Body of pancreas (tissue), 4 donors: ENCODE data around the gene MAGEB1. TPM values are rescaled to one million over a fixed set of nuclear protein-coding genes. Genes with fewer than 3 reads are reported as not detected.

Experiments used
- ATAC-seq: fragments of 150-250 bp; one replicate; pipeline ENCODE4 v1.9.1; 2016
- DNase-seq, 4 donors: peaks; one replicate each; pipeline ENCODE4 v3.0.0-alpha.2; 2019
- H3K27ac ChIP-seq, 4 donors: fragments of 200-600 bp; sonication (generic); 1 replicate in 3 of 4; 2 replicates in 1 of 4; pipeline versions ENCODE4 v1.5.1 to v1.6.1; 2016 to 2019; ENCODE audit warnings: mild to moderate bottlenecking in 1 of 4, mixed read lengths in 1 of 4, moderate library complexity in 1 of 4
- H3K27me3 ChIP-seq, 2 donors: fragments of 200-600 bp; sonication (generic); one replicate each; pipeline ENCODE4 v1.6.0; 2016; ENCODE audit warnings: mild to moderate bottlenecking in 1 of 2
- H3K36me3 ChIP-seq, 2 donors: fragments of 200-600 bp; sonication (generic); replicated peaks in 1 of 2; 2 replicates each; pipeline ENCODE4 v1.5.1; 2016; ENCODE audit warnings: low read depth in 2 of 2; ENCODE audit not compliant: insufficient read depth in 1 of 2
- H3K4me1 ChIP-seq: fragments of 200-600 bp; sonication (generic); one replicate; pipeline ENCODE4 v1.6.0; 2016
- H3K4me3 ChIP-seq, 2 donors: fragments of 200-600 bp; sonication (generic); 1 replicate in 1 of 2; 2 replicates in 1 of 2; pipeline ENCODE4 v1.5.1; 2016 to 2019
- H3K9me3 ChIP-seq, 3 donors: fragments of 200-600 bp; sonication (generic); 1 replicate in 2 of 3; 2 replicates in 1 of 3; pipeline ENCODE4 v1.5.1; 2016
- CTCF ChIP-seq, 7 experiments: fragments of 450-650 bp in 4 of 7; fragments of 200-600 bp in 3 of 7; sonication (generic) in 3 of 7; IDR thresholded peaks; one replicate each; pipeline ENCODE4 v1.5.1; 2016 to 2019; ENCODE audit warnings: antibody characterized with exemption in 7 of 7
- POLR2A ChIP-seq, 3 donors: fragments of 450-650 bp; IDR thresholded peaks; one replicate each; pipeline ENCODE4 v1.6.1; 2016; ENCODE audit warnings: antibody characterized with exemption in 3 of 3, mild to moderate bottlenecking in 2 of 3
- WGBS, 2 donors: methylation state at CpG; one replicate each; pipeline ENCODE4 v1.1.5; 2017; 5-methylcytosine and 5-hydroxymethylcytosine counted together
- intact Hi-C: fragments of 100-400 bp; cut with DNase I; formaldehyde crosslinking; loops from one replicate; pipeline ENCODE4 v1.15.1; 2023
- total RNA-seq, 2 donors: library from RNA; depleted of rRNA; stranded (reverse); fragments of >200 nt; gene quantifications; one replicate each; pipeline ENCODE4 v1.1.0, GENCODE V29; 2016

Gene MAGEB1
- total RNA-seq, 2 donors from 2014 or later = not detected

GRCh38 chrX:30219372-30219771 is 27.6 kb upstream of the MAGEB1 start:
- Histone ChIP-seq H3K27ac (no peak overlapping the region), H3K9me3 (no peaks in the 10 kb centered on the region), H3K36me3 (no peaks in the 10 kb centered on the region), H3K4me3 (no peak overlapping the region), H3K27me3 (no peaks in the 10 kb centered on the region), H3K4me1 (no peaks in the 10 kb centered on the region)
- DNase-seq = no peak
- no peak for ATAC-seq
- 69 to 71% methylated on average over 2 to 3 of the region's 4 CpGs for WGBS, 2 donors
- intact Hi-C loops = no loop called here
- no peak for TF ChIP-seq CTCF (IDR thresholded peaks at IDR 0.05)
- TF ChIP-seq POLR2A (IDR thresholded peaks at IDR 0.05) = no peak

- no peak overlapping the region for H3K4me3 ChIP-seq
- TF ChIP-seq CTCF (IDR thresholded peaks at IDR 0.05) = no peak
- no peak for TF ChIP-seq POLR2A (IDR thresholded peaks at IDR 0.05)
- no peaks in the 10 kb centered on the region for H3K36me3 ChIP-seq
- ATAC-seq (no peak), DNase-seq (no peak)
- H3K27ac ChIP-seq = no peak overlapping the region
- H3K27me3 ChIP-seq = no peaks in the 10 kb centered on the region
- H3K4me1 ChIP-seq = no peaks in the 10 kb centered on the region
- no peaks in the 10 kb centered on the region for H3K9me3 ChIP-seq
- WGBS, 2 donors = 38 to 56% methylated on average over 5 of the region's 5 CpGs
- intact Hi-C loops = no loop called here
These were observed 26.3 kb upstream of the MAGEB1 start for GRCh38 chrX:30220661-30221060.

DNA sequence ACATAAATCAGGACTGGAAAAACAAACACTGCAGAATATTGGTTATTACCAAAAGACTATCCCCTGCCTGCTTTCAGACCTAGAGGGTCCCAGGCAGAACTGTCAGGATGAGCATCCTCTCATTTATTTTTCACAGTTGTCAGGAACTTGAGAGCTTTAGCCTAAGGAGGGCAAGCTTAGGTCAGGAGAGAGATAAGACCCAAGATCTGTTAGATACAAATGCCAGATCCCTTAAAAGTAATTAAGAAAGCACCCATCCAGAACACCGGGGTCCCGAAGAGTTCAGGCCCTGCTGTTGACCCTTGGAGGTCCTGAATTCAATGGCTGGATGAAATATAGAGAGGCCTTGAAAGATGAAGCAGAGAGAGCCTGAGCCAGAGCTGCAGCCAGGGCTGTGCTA is 22.4 kb upstream of the MAGEB1 start:
- Histone ChIP-seq H3K4me3 (no peak overlapping the region), H3K9me3 (no peaks in the 10 kb centered on the region), H3K4me1 (no peaks in the 10 kb centered on the region), H3K27me3 (no peaks in the 10 kb centered on the region), H3K36me3 (no peaks in the 10 kb centered on the region), H3K27ac (no peak overlapping the region)
- ATAC-seq (no peak), DNase-seq (no peak)
- intact Hi-C loops = no loop called here
- 37% methylated on average over 2 of the region's 2 CpGs; no CpG with 5 or more reads in 1 of the 2 donors for WGBS, 2 donors
- TF ChIP-seq CTCF (IDR thresholded peaks at IDR 0.05) = no peak
- no peak for TF ChIP-seq POLR2A (IDR thresholded peaks at IDR 0.05)

DNA sequence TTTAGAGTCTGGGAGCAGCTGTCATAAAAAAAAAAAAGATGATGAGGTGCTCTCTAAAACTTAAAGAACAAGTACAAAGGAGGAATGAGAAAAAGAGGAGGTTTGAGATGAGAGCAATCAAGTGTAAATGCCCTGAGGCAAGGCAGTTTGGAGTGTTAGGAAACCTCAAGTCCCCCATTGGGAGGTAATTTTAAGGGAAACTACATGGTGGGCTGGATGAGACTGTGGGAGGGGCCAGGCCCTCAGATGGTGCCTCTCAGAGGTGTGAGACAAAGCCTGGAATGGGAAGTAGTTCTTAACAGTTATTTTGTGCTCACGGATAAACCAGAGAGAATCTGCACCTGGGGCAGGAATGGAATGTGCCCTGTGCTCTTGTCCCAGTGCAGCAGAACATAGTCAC is 18.4 kb upstream of the MAGEB1 start:
- intact Hi-C loops = no loop called here
- 13 to 40% methylated on average over 1 of the region's 1 CpG for WGBS, 2 donors
- no peak overlapping the region for H3K27ac ChIP-seq
- no peaks in the 10 kb centered on the region for H3K27me3 ChIP-seq
- no peaks in the 10 kb centered on the region for H3K4me1 ChIP-seq
- H3K36me3 ChIP-seq = no peaks in the 10 kb centered on the region
- TF ChIP-seq CTCF (IDR thresholded peaks at IDR 0.05) (no peak), POLR2A (IDR thresholded peaks at IDR 0.05) (no peak)
- no peak for ATAC-seq
- H3K9me3 ChIP-seq = no peaks in the 10 kb centered on the region
- H3K4me3 ChIP-seq = no peak overlapping the region
- DNase-seq = no peak

DNA sequence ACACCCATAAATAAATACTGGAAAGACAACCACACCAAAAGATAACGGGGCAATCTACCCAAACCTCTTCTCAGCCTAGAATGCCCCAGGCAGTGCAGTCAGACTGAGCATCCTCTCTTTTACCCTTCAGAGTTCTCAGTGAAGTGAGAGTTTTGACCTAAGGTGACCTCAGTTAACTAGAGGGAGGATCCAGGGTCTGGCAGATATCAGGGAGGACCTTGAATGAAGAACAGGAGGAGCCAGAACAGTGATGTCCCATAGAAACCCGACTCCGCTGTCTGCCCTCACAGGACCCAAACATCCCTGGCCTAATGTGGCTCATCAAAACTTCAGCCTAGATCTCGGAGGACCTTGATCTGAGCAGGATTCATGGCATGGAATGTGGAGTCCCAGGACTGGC is 16.6 kb upstream of the MAGEB1 start, which contains the start of gene MAGEB3:
TSS of gene MAGEB3 (plus strand) at position 263 of the 400 bp plus-strand sequence. CDS start 5,268 bp downstream, outside the sequence.
- no peak for DNase-seq
- no peaks in the 10 kb centered on the region for H3K27me3 ChIP-seq
- H3K9me3 ChIP-seq = no peaks in the 10 kb centered on the region
- no peaks in the 10 kb centered on the region for H3K36me3 ChIP-seq
- WGBS, 2 donors = 63% methylated on average over 4 of the region's 4 CpGs; no CpG with 5 or more reads in 1 of the 2 donors
- intact Hi-C loops = no loop called here
- no peak within 1 kb of the TSS for H3K27ac ChIP-seq
- ATAC-seq = no peak
- no peaks in the 10 kb centered on the region for H3K4me1 ChIP-seq
- no peak within 1 kb of the TSS for H3K4me3 ChIP-seq
- no peak for TF ChIP-seq CTCF (IDR thresholded peaks at IDR 0.05)
- no peak for TF ChIP-seq POLR2A (IDR thresholded peaks at IDR 0.05)
